ENCODE measurements around the gene KIAA1671.

KIAA1671 gene

GRCh38 chr22:25083807-25084200 lies 131.3 kb downstream of the KIAA1671 start:
- Histone ChIP-seq H4K20me1 (ENCODE audit: insufficient read depth, low read length, poor library complexity, severe bottlenecking) (no peaks in the 10 kb centered on the region), H3K4me3 (ENCODE audit: low read length, poor library complexity, severe bottlenecking) (no peak overlapping the region), H3K27me3 (ENCODE audit: insufficient read depth, low read length, poor library complexity, severe bottlenecking) (no peaks in the 10 kb centered on the region), H3K4me1 (ENCODE audit: insufficient read depth, low read length, poor library complexity, severe bottlenecking) (no peaks in the 10 kb centered on the region), H3F3A (ENCODE audit: low read depth) (no peaks in the 10 kb centered on the region), H2AFZ (ENCODE audit: low read length) (no peak overlapping the region), H3K36me3 (ENCODE audit: insufficient read depth, low read length) (no peaks in the 10 kb centered on the region), H3K4me2 (ENCODE audit: low read depth, low read length, poor library complexity, severe bottlenecking) (no peak overlapping the region), H3K9ac (ENCODE audit: low read depth, low read length, poor library complexity, severe bottlenecking) (no peak overlapping the region), H3K9me3 (ENCODE audit: insufficient read depth, low read depth, low read length) (no peaks in the 10 kb centered on the region), H3K9me2 (replicated peaks; ENCODE audit: low read depth, low read length) (no peaks in the 10 kb centered on the region), H3K79me2 (ENCODE audit: insufficient read depth, low read length) (no peaks in the 10 kb centered on the region)
- TF ChIP-seq EZH2phosphoT487 (IDR thresholded peaks at IDR 0.05; ENCODE audit: borderline replicate concordance) (no peak), CTCF (conservative IDR thresholded peaks at IDR 0.05; ENCODE audit: low read length) (no peak)

GRCh38 chr22:25084405-25085107 lies 132.0 kb downstream of the KIAA1671 start:
- Histone ChIP-seq H3F3A (ENCODE audit: low read depth) (no peaks in the 10 kb centered on the region), H3K9me2 (replicated peaks; ENCODE audit: low read depth, low read length) (no peaks in the 10 kb centered on the region), H3K4me1 (ENCODE audit: insufficient read depth, low read length, poor library complexity, severe bottlenecking) (no peaks in the 10 kb centered on the region), H2AFZ (ENCODE audit: low read length) (no peak overlapping the region), H3K9me3 (ENCODE audit: insufficient read depth, low read depth, low read length) (no peaks in the 10 kb centered on the region), H3K27me3 (ENCODE audit: insufficient read depth, low read length, poor library complexity, severe bottlenecking) (no peaks in the 10 kb centered on the region), H3K36me3 (ENCODE audit: insufficient read depth, low read length) (no peaks in the 10 kb centered on the region), H3K79me2 (ENCODE audit: insufficient read depth, low read length) (no peaks in the 10 kb centered on the region), H3K4me3 (ENCODE audit: low read length, poor library complexity, severe bottlenecking) (no peak overlapping the region), H3K9ac (ENCODE audit: low read depth, low read length, poor library complexity, severe bottlenecking) (no peak overlapping the region), H4K20me1 (ENCODE audit: insufficient read depth, low read length, poor library complexity, severe bottlenecking) (no peaks in the 10 kb centered on the region), H3K4me2 (ENCODE audit: low read depth, low read length, poor library complexity, severe bottlenecking) (no peak overlapping the region)
- TF ChIP-seq CTCF (conservative IDR thresholded peaks at IDR 0.05; ENCODE audit: low read length) (no peak), EZH2phosphoT487 (IDR thresholded peaks at IDR 0.05; ENCODE audit: borderline replicate concordance) (no peak)

- H3K4me1 ChIP-seq (ENCODE audit: insufficient read depth, low read length, poor library complexity, severe bottlenecking): no peaks in the 10 kb centered on the region
- no peaks in the 10 kb centered on the region for H3K27me3 ChIP-seq (ENCODE audit: insufficient read depth, low read length, poor library complexity, severe bottlenecking)
- H3K4me2 ChIP-seq (ENCODE audit: low read depth, low read length, poor library complexity, severe bottlenecking): no peak overlapping the region
- H3K9me3 ChIP-seq (ENCODE audit: insufficient read depth, low read depth, low read length): no peaks in the 10 kb centered on the region
- no peaks in the 10 kb centered on the region for H3K36me3 ChIP-seq (ENCODE audit: insufficient read depth, low read length)
- H3K4me3 ChIP-seq (ENCODE audit: low read length, poor library complexity, severe bottlenecking): no peak overlapping the region
- no peaks in the 10 kb centered on the region for H3F3A ChIP-seq (ENCODE audit: low read depth)
- TF ChIP-seq EZH2phosphoT487 (IDR thresholded peaks at IDR 0.05; ENCODE audit: borderline replicate concordance) (no peak), CTCF (conservative IDR thresholded peaks at IDR 0.05; ENCODE audit: low read length) (no peak)
- H4K20me1 ChIP-seq (ENCODE audit: insufficient read depth, low read length, poor library complexity, severe bottlenecking): no peaks in the 10 kb centered on the region
- no peak overlapping the region for H2AFZ ChIP-seq (ENCODE audit: low read length)
- no peaks in the 10 kb centered on the region for H3K79me2 ChIP-seq (ENCODE audit: insufficient read depth, low read length)
- no peak overlapping the region for H3K9ac ChIP-seq (ENCODE audit: low read depth, low read length, poor library complexity, severe bottlenecking)
- no peaks in the 10 kb centered on the region for H3K9me2 ChIP-seq (replicated peaks; ENCODE audit: low read depth, low read length)
Measured at GRCh38 chr22:25085156-25085555, 132.6 kb downstream of the KIAA1671 start.

Measured in Loucy (cell line).